A549 (cell line): Measurements from ENCODE around the gene CLEC16A. TPM values are rescaled to one million over a fixed set of nuclear protein-coding genes. Genes with fewer than 3 reads are reported as not detected.

Source experiments
- ATAC-seq, 2 experiments: fragments of 200-7000 bp in 1 of 2; fragments of >200 bp in 1 of 2; cut with Nextera tagmentation in 1 of 2; cut with Tn5 transposase in 1 of 2; 3 replicates each; pipeline versions ENCODE4 v1.8.0 to v1.9.1; 2018 to 2020; ENCODE audit warnings: mild to moderate bottlenecking in 1 of 2, moderate library complexity in 1 of 2
- CTCF ChIA-PET: fragments of 300-600 bp; sonication (Branson Sonifier 250); formaldehyde crosslinking; extraction: SDS; loops from one replicate; lab custom pipeline; 2021; ENCODE audit warnings: antibody characterized with exemption, inconsistent platforms; lab: Yijun Ruan, JAX
- POLR2A ChIA-PET: fragments of 350-600 bp; formaldehyde crosslinking; extraction: SDS; loops from one replicate; lab custom pipeline; 2021; ENCODE audit warnings: antibody characterized with exemption, inconsistent platforms; lab: Yijun Ruan, JAX
- DNase-seq, 2 experiments: peaks; one replicate each; pipeline versions ENCODE4 v3.0.0 to v3.0.0-alpha.2; 2011 to 2016; ENCODE audit warnings: low read depth in 1 of 2, low spot score in 1 of 2
- FAIRE-seq: peaks from 2 replicates; lab custom pipeline; 2011; peaks lifted over from hg19 to GRCh38; lab: Jason Lieb, UNC
- H3K27ac ChIP-seq, 2 experiments: fragments of >200 bp; sonication (Bioruptor Twin); formaldehyde crosslinking; 3 replicates each; pipeline ENCODE4 v1.5.1; 2016 to 2017
- H3K4me1 ChIP-seq: fragments of >200 bp; sonication (Bioruptor Twin); formaldehyde crosslinking; 3 replicates; pipeline ENCODE4 v1.6.1; 2016
- H3K4me2 ChIP-seq: fragments of >200 bp; sonication (Bioruptor Twin); formaldehyde crosslinking; 3 replicates; pipeline ENCODE4 v1.6.1; 2016
- H3K4me3 ChIP-seq: fragments of >200 bp; sonication (Bioruptor Twin); formaldehyde crosslinking; 3 replicates; pipeline ENCODE4 v1.5.1; 2016
- H3K9me3 ChIP-seq: fragments of >200 bp; sonication (Bioruptor Twin); formaldehyde crosslinking; 3 replicates; pipeline ENCODE4 v1.6.1; 2016
- BHLHE40 ChIP-seq: IDR thresholded peaks from 2 replicates; pipeline ENCODE4 v1.6.1; 2012; ENCODE audit warnings: low read depth, low read length, inconsistent platforms
- EHMT2 ChIP-seq: fragments of 200-600 bp; sonication (generic); IDR thresholded peaks from 2 replicates; pipeline ENCODE4 v1.6.1; 2016; ENCODE audit warnings: antibody characterized with exemption, low read depth, mild to moderate bottlenecking, moderate library complexity
- HOXA7 ChIP-seq: fragments of 250-450 bp; sonication (Bioruptor Pico); IDR thresholded peaks from 2 replicates; pipeline ENCODE4 v1.5.0; 2020; ENCODE audit warnings: mild to moderate bottlenecking, moderate library complexity
- HOXB13 ChIP-seq: fragments of 250-450 bp; sonication (Bioruptor Pico); IDR thresholded peaks from 2 replicates; pipeline ENCODE4 v1.5.0; 2020; ENCODE audit warnings: low read depth, mild to moderate bottlenecking, moderate library complexity
- JUNB ChIP-seq: fragments of >200 bp; sonication (Bioruptor Twin); formaldehyde crosslinking; IDR thresholded peaks from 2 replicates; pipeline ENCODE4 v1.6.1; 2016
- MAFK ChIP-seq: fragments of 450-650 bp; IDR thresholded peaks from 2 replicates; pipeline ENCODE4 v1.6.1; 2014; ENCODE audit not compliant: partially characterized antibody
- MAZ ChIP-seq: fragments of 150-350 bp; IDR thresholded peaks from 2 replicates; pipeline ENCODE4 v1.6.1; 2014; ENCODE audit warnings: antibody characterized with exemption, low read depth, low read length, borderline replicate concordance
- NR3C1 ChIP-seq: fragments of >200 bp; sonication (Bioruptor Twin); formaldehyde crosslinking; IDR thresholded peaks from 3 replicates; pipeline ENCODE4 v1.6.1; 2017
- POLR2A ChIP-seq: IDR thresholded peaks from 2 replicates; pipeline ENCODE4 v1.6.1; 2012; ENCODE audit warnings: mild to moderate bottlenecking, low read length
- RAD21 ChIP-seq, 2 experiments: fragments of >200 bp in 1 of 2; sonication (Bioruptor Twin) in 1 of 2; formaldehyde crosslinking in 1 of 2; IDR thresholded peaks in 1 of 2; conservative IDR thresholded peaks in 1 of 2; 2 replicates in 1 of 2; 3 replicates in 1 of 2; pipeline ENCODE4 v1.6.1; 2012 to 2018; ENCODE audit warnings: inconsistent platforms in 1 of 2
- RCOR1 ChIP-seq: fragments of 150-350 bp; IDR thresholded peaks from 2 replicates; pipeline ENCODE4 v1.6.1; 2014; ENCODE audit warnings: antibody characterized with exemption, low read length, low read depth
- TFCP2L1 ChIP-seq: fragments of 250-450 bp; sonication (Bioruptor Pico); IDR thresholded peaks from 2 replicates; pipeline ENCODE4 v1.5.0; 2021; ENCODE audit warnings: mild to moderate bottlenecking
- TP53 ChIP-seq: fragments of 250-450 bp; sonication (Bioruptor Pico); IDR thresholded peaks from 2 replicates; pipeline ENCODE4 v1.5.0; 2021; ENCODE audit warnings: mild to moderate bottlenecking, moderate library complexity
- USF2 ChIP-seq: fragments of 450-650 bp; IDR thresholded peaks from 2 replicates; pipeline ENCODE4 v1.6.1; 2014; ENCODE audit warnings: antibody characterized with exemption
- ZC3H11A ChIP-seq: fragments of 450-650 bp; IDR thresholded peaks from 2 replicates; pipeline ENCODE4 v1.6.1; 2014; ENCODE audit warnings: antibody characterized with exemption, mild to moderate bottlenecking
- WGBS: methylation state at CpG from one replicate; pipeline ENCODE4 v1.1.6; 2017; ENCODE audit errors: missing lambda C conversion rate; 5-methylcytosine and 5-hydroxymethylcytosine counted together
- polyA plus RNA-seq, 4 experiments: library from polyadenylated mRNA; depleted of rRNA in 3 of 4; stranded (reverse); fragments of >200 nt; fragmentation: RNase III in 1 of 4; extraction: RNeasy Plus Mini Kit Qiagen cat#74134 plus additional on column Dnase treatment in 1 of 4; gene quantifications; 2 replicates in 3 of 4; 3 replicates in 1 of 4; pipeline ENCODE4 v1.2.3, GENCODE V29; 2011 to 2017
- TF ChIP-seq, protein P1 (sequence below): fragments of >200 bp; sonication (Bioruptor Twin); formaldehyde crosslinking; IDR thresholded peaks from 2 replicates; pipeline ENCODE4 v1.6.1; 2016
- TF ChIP-seq, protein P2 (sequence below): fragments of >200 bp; sonication (Bioruptor Twin); formaldehyde crosslinking; IDR thresholded peaks from 3 replicates; pipeline ENCODE4 v1.5.1; 2016
- TF ChIP-seq, protein P3 (sequence below): IDR thresholded peaks from 2 replicates; pipeline ENCODE4 v1.6.1; 2012

CLEC16A gene
- polyA plus RNA-seq, 2 of the 4 experiments (the other 2 are of a cell fraction) = 8.3 to 10.4 TPM

DNA sequence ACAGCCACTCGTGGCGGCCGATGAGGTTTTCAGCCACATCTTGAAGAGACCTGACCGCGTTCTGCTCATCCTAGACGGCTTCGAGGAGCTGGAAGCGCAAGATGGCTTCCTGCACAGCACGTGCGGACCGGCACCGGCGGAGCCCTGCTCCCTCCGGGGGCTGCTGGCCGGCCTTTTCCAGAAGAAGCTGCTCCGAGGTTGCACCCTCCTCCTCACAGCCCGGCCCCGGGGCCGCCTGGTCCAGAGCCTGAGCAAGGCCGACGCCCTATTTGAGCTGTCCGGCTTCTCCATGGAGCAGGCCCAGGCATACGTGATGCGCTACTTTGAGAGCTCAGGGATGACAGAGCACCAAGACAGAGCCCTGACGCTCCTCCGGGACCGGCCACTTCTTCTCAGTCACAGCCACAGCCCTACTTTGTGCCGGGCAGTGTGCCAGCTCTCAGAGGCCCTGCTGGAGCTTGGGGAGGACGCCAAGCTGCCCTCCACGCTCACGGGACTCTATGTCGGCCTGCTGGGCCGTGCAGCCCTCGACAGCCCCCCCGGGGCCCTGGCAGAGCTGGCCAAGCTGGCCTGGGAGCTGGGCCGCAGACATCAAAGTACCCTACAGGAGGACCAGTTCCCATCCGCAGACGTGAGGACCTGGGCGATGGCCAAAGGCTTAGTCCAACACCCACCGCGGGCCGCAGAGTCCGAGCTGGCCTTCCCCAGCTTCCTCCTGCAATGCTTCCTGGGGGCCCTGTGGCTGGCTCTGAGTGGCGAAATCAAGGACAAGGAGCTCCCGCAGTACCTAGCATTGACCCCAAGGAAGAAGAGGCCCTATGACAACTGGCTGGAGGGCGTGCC lies 37.2 kb upstream of the CLEC16A start (continued):
- TF ChIP-seq BHLHE40 (no peak), USF2 (no peak), EHMT2 (no peak), NR3C1 (no peak), MAFK (no peak), HOXB13 (CRISPR knock-in tag) (no peak), ZC3H11A (no peak), RAD21 (conservative IDR thresholded peaks at IDR 0.05 in 1 of 2, IDR thresholded peaks at IDR 0.05 in 1 of 2) (no peak)

- CTCF ChIA-PET = interaction anchor here (8.8 kb wide), 1 partner anchor 11 kb away, joined by 53 read pairs; no protein-coding TSS in a partner anchor
- Histone ChIP-seq H3K4me2 (no peak overlapping the region), H3K4me3 (no peak overlapping the region), H3K27ac (no peak overlapping the region), H3K4me1 (no peaks in the 10 kb centered on the region), H3K9me3 (peaks cover 5% of the 10 kb centered on the region; the same call in 2 of the 3 replicates)
- WGBS = 97% methylated on average over 6 of the region's 21 CpGs
- ATAC-seq (no peak), FAIRE-seq (no peak), DNase-seq (no peak)
- TF ChIP-seq, protein P1, sequence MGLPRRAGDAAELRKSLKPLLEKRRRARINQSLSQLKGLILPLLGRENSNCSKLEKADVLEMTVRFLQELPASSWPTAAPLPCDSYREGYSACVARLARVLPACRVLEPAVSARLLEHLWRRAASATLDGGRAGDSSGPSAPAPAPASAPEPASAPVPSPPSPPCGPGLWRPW = no peak
- TF ChIP-seq RAD21 (conservative IDR thresholded peaks at IDR 0.05 in 1 of 2, IDR thresholded peaks at IDR 0.05 in 1 of 2) = no peak
- no peak for TF ChIP-seq TFCP2L1
- POLR2A ChIA-PET = no interaction called here
These were observed 36.7 kb upstream of the CLEC16A start for GRCh38 chr16:10907757-10908045.

DNA sequence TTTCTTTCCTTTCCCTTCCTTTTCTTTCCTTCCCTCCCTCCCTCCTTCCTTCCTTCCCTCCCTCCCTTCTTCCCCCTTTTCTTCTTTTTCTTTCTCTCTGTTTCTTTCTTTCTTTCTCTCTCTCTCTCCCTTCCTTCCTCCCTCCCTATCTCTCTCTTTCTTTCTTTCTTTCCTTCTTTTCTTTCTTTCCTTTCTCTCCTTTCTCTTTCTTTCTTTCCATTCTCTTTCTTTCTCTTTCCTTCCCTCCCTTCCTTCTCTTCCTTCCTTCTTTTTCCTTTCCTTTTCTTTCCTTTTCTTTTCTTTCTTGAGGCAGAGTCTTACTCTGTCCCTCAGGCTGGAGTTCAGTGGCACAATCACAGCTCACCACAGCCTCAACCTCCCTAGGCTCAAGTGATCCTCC lies 33.1 kb upstream of the CLEC16A start:
- no peak overlapping the region for H3K27ac ChIP-seq
- FAIRE-seq = no peak
- ATAC-seq = no peak

More for the DNA sequence above, 33.1 kb upstream of the CLEC16A start:
- Histone ChIP-seq H3K9me3 (no peaks in the 10 kb centered on the region), H3K4me3 (no peak overlapping the region)
- TF ChIP-seq MAZ = no peak
- no peak for TF ChIP-seq JUNB
- no peak for TF ChIP-seq POLR2A
- no peak for TF ChIP-seq HOXA7 (CRISPR knock-in tag)
- no peak for TF ChIP-seq TP53 (CRISPR knock-in tag)
- TF ChIP-seq RAD21 (conservative IDR thresholded peaks at IDR 0.05 in 1 of 2, IDR thresholded peaks at IDR 0.05 in 1 of 2) = no peak
- no peak for TF ChIP-seq NR3C1
- no peak for TF ChIP-seq RCOR1
- TF ChIP-seq, protein P2, sequence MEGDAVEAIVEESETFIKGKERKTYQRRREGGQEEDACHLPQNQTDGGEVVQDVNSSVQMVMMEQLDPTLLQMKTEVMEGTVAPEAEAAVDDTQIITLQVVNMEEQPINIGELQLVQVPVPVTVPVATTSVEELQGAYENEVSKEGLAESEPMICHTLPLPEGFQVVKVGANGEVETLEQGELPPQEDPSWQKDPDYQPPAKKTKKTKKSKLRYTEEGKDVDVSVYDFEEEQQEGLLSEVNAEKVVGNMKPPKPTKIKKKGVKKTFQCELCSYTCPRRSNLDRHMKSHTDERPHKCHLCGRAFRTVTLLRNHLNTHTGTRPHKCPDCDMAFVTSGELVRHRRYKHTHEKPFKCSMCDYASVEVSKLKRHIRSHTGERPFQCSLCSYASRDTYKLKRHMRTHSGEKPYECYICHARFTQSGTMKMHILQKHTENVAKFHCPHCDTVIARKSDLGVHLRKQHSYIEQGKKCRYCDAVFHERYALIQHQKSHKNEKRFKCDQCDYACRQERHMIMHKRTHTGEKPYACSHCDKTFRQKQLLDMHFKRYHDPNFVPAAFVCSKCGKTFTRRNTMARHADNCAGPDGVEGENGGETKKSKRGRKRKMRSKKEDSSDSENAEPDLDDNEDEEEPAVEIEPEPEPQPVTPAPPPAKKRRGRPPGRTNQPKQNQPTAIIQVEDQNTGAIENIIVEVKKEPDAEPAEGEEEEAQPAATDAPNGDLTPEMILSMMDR = no peak
- no peak for TF ChIP-seq TFCP2L1
- TF ChIP-seq, protein P3, sequence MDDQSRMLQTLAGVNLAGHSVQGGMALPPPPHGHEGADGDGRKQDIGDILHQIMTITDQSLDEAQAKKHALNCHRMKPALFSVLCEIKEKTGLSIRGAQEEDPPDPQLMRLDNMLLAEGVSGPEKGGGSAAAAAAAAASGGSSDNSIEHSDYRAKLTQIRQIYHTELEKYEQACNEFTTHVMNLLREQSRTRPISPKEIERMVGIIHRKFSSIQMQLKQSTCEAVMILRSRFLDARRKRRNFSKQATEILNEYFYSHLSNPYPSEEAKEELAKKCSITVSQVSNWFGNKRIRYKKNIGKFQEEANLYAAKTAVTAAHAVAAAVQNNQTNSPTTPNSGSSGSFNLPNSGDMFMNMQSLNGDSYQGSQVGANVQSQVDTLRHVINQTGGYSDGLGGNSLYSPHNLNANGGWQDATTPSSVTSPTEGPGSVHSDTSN = no peak
- TF ChIP-seq, all 56 proteins: peak for 0
- Histone ChIP-seq H3K4me2 (no peak overlapping the region), H3K4me1 (no peaks in the 10 kb centered on the region)
- no peak for DNase-seq
- ChIA-PET POLR2A (no interaction called here), CTCF (interaction anchor here (1.0 to 8.8 kb wide), 3 partner anchors 7 to 167 kb away, joined by 3 to 53 read pairs (median 5); partner anchors contain the start of gene NUBP1)
